Measurements from ENCODE around the gene TBC1D22B. TPM values are rescaled to one million over a fixed set of nuclear protein-coding genes. Genes with fewer than 3 reads are reported as not detected.

The TBC1D22B gene
- total and polyA plus RNA-seq, 9 of the 15 experiments (the other 6 are each of a cell fraction or from before 2014, with no cell fraction given): 4.8 to 24.2 (median 13.5) TPM

- no peak for TF ChIP-seq MGA (IDR thresholded peaks at IDR 0.05)
- TF ChIP-seq ZNF57 (CRISPR knock-in tag; IDR thresholded peaks at IDR 0.05): no peak
- TF ChIP-seq ZNF507 (tag; conservative IDR thresholded peaks at IDR 0.05): no peak
- TF ChIP-seq SREBF2 (CRISPR knock-in tag; IDR thresholded peaks at IDR 0.05): no peak
- TF ChIP-seq STAT5A (IDR thresholded peaks at IDR 0.05; ENCODE audit: borderline replicate concordance, low read length): no peak
- peak; percentile 97 for TF ChIP-seq NEUROD1 (IDR thresholded peaks at IDR 0.05; ENCODE audit: borderline replicate concordance, low read depth, low read length, partially characterized antibody)
- TF ChIP-seq ZFP36 (IDR thresholded peaks at IDR 0.05; ENCODE audit: low read depth, low read length, partially characterized antibody): no peak
- 0 out of 2 replicates have a peak, but pooled peaks have one; percentile 27 for TF ChIP-seq TRIM28 (IDR thresholded peaks at IDR 0.05)
- TF ChIP-seq ZNF311 (CRISPR knock-in tag; IDR thresholded peaks at IDR 0.05): no peak
- TF ChIP-seq FOSL1 (tag; conservative IDR thresholded peaks at IDR 0.05): no peak; the same call in 1 of the 2 replicates
- TF ChIP-seq CXXC5 (CRISPR knock-in tag; IDR thresholded peaks at IDR 0.05): peak; percentile 99
- no peak for TF ChIP-seq MAFK (IDR thresholded peaks at IDR 0.05; ENCODE audit: low read length)
- TF ChIP-seq RCOR1 (IDR thresholded peaks at IDR 0.05; ENCODE audit: borderline replicate concordance in 1 of 2, low read depth in 2 of 2, low read length in 2 of 2): peak in 1 of 2 experiments; percentile 35; a peak in 2 of 4 replicates
- TF ChIP-seq ZNF3 (CRISPR knock-in tag; IDR thresholded peaks at IDR 0.05): no peak
- peak; percentile 14 to 82; a peak in 2 of 4 replicates for TF ChIP-seq MNT (conservative IDR thresholded peaks at IDR 0.05)
- no peak for TF ChIP-seq ZNF717 (CRISPR knock-in tag; IDR thresholded peaks at IDR 0.05)
Measured at GRCh38 chr6:37257634-37258404, at the start of gene TBC1D22B, which contains the start of gene TMEM217 (continued).
